Fibroblast of pulmonary artery (primary cell): ENCODE data around the gene OR1L4.

Experiments used
- DNase-seq: peaks from one replicate; pipeline ENCODE4 v3.0.0-alpha.2; 2010; ENCODE audit warnings: low read depth
- H3K4me3 ChIP-seq: replicated peaks from 2 replicates; pipeline ENCODE4 v1.5.1; 2011; ENCODE audit warnings: low read depth, mild to moderate bottlenecking, control low read depth, low read length, moderate library complexity
- TF ChIP-seq, protein P1 (sequence below): IDR thresholded peaks from 2 replicates; pipeline ENCODE4 v1.5.1; 2011; ENCODE audit warnings: mild to moderate bottlenecking, control low read depth, low read length, inconsistent platforms; ENCODE audit errors: missing control alignments

The OR1L4 gene, protein sequence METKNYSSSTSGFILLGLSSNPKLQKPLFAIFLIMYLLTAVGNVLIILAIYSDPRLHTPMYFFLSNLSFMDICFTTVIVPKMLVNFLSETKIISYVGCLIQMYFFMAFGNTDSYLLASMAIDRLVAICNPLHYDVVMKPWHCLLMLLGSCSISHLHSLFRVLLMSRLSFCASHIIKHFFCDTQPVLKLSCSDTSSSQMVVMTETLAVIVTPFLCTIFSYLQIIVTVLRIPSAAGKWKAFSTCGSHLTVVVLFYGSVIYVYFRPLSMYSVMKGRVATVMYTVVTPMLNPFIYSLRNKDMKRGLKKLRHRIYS

DNA sequence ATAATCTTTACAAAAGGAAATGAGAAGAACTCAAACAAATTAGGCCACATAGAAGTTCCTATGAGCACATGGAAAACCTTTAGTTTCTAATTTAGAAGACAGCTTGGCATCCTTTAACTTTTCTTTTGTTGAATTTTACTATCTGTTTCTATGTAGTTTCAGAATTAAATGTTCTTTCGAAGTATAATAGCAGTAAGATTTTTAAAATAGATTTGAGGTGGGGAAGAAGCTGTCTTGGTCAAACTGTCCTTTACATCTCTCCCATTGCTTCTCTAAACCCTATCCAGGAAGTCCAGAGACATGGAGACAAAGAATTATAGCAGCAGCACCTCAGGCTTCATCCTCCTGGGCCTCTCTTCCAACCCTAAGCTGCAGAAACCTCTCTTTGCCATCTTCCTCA lies at the start of gene OR1L4:
TSS of gene OR1L4 (plus strand) at position 301 of the 400 bp plus-strand sequence. CDS start at position 301, 0 bp downstream.
- TF ChIP-seq, protein P1, sequence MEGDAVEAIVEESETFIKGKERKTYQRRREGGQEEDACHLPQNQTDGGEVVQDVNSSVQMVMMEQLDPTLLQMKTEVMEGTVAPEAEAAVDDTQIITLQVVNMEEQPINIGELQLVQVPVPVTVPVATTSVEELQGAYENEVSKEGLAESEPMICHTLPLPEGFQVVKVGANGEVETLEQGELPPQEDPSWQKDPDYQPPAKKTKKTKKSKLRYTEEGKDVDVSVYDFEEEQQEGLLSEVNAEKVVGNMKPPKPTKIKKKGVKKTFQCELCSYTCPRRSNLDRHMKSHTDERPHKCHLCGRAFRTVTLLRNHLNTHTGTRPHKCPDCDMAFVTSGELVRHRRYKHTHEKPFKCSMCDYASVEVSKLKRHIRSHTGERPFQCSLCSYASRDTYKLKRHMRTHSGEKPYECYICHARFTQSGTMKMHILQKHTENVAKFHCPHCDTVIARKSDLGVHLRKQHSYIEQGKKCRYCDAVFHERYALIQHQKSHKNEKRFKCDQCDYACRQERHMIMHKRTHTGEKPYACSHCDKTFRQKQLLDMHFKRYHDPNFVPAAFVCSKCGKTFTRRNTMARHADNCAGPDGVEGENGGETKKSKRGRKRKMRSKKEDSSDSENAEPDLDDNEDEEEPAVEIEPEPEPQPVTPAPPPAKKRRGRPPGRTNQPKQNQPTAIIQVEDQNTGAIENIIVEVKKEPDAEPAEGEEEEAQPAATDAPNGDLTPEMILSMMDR: no peak
- no peak for DNase-seq

DNA sequence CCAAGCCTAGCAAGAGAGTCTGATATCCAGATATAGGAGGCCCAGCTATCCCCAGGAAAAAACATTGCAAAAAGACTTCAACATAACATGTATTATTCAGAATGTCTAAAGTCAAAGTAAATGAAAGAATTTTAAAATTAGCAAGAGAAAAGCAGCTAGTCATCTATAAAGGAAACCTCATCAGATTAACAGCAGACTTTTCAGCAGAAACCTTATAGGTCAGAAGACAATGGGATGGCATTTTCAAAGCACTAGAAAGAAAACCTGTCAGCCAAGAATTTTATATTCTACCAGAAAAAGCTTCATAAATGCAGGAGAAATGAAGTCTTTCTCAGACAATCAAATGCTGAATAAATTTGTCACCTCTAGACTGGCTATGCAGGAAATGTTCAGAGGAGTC lies 38.9 kb upstream of the OR1L4 start:
- TF ChIP-seq, protein P1: no peak
- no peak for DNase-seq
- H3K4me3 ChIP-seq: no peak overlapping the region

More for the DNA sequence above, at the start of gene OR1L4:
- no peak within 1 kb of the TSS for H3K4me3 ChIP-seq

DNA sequence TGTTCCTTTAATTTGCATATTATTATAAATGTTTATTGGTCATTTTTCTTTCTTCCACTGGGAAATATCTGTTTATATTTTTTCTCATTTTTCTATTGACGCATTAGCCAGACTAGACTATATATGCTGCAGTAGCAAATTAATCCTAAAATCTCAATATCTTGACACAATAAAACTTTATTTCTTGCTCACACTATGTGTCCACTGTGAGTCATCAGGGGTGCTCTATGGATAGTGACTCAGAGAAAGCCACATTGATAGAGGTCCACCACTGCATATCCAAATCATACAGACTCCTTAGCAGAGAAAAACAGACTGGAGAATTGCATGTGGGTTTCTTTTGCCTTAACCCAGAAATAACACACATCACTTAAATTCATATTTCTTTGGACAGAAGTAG lies 28.1 kb upstream of the OR1L4 start:
- TF ChIP-seq, protein P1: no peak
- no peak for DNase-seq
- no peak overlapping the region for H3K4me3 ChIP-seq

DNA sequence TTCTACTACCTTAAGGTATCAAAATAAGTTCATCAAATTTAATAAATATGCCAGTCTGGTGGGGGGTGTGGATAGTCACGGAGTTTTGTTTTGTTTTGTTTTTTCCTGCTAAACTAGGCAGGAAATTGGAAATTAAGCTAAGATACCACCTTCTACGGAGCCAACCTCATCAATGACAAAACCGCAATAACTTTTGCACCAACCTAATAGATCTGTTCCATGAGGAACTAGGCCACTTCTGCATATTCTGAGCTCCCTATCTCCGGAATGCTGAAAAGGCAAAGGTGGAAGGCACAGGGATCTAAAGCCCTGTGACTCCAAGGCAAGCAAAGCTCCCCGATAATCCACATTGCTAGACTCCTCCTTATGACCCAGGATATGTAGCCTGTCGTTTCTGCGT lies 5.8 kb upstream of the OR1L4 start:
- TF ChIP-seq, protein P1: no peak
- H3K4me3 ChIP-seq: no peak overlapping the region
- no peak for DNase-seq

DNA sequence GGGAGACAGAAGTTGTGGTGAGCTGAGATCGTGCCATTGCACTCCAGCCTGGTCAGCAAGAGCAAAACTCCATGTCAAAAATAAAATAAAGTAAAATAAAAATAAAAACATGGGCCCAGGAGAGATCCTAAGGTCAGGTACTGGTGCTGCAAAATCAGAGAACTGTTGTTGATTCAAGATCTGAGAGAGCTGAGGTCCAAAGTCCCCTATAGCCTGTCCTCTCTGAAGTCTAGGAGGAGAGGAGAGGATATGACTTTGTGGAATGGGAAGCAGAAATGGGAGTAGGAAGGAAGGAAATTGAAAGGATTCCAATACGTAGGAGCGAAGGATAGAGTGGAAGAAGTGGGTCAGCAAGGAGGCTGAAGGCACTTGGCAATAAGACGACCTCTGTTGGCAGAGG lies 4.6 kb upstream of the OR1L4 start:
- DNase-seq: no peak
- no peak overlapping the region for H3K4me3 ChIP-seq
- TF ChIP-seq, protein P1: no peak

DNA sequence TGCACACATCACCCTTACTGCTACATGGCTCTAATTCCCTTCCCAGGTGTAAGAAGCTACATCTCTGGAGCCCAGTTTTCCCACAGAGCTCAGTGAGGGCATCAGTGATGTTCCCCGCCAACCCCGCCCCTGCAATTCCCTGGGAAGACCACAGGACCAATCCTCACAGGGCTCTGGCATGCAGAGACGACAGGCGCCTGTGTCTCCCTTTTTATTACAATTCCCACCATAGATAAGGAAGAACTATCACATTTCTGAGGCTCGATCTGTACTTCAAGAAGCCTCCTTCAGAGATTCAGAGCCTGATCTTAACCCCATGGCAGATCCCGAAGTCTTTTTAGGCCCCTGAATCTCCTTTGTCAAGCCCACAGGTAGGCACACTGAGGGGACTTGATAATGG lies 18.2 kb downstream of the OR1L4 start, which contains the start of gene OR1L6:
TSS of gene OR1L6 (plus strand) at position 301 of the 400 bp plus-strand sequence. CDS start 7,545 bp downstream, outside the sequence.
- no peak for DNase-seq
- H3K4me3 ChIP-seq: no peak within 1 kb of the TSS
- TF ChIP-seq, protein P1: no peak

DNA sequence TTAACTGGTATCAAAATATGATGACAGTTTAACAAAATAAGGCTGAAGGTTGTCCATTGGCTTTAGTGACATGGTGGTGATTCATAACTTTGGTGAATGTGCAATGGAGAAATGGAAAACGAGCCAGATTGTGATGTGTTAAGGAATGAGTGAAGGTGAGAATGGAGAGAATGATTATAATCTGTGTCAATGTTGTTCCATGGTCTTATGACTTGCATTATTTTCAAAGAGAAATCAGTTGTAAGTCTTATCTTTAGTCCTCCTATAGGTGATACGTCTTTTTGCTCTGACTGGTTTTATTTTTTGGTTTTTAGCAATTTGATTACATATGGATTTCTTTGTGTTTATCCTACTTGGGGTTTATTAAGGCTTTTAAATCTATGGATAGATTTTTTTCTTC lies 31.0 kb downstream of the OR1L4 start:
- no peak overlapping the region for H3K4me3 ChIP-seq
- TF ChIP-seq, protein P1: no peak
- DNase-seq: no peak
